Ishikawa (cell line): ENCODE results near the gene CASP10.

Source experiments
- CEBPB ChIP-seq: IDR thresholded peaks from 2 replicates; pipeline ENCODE4 v1.6.1; 2012
- CREB1 ChIP-seq: IDR thresholded peaks from 2 replicates; pipeline ENCODE4 v1.6.1; 2012; ENCODE audit warnings: low read depth
- EGR1 ChIP-seq: IDR thresholded peaks from 2 replicates; pipeline ENCODE4 v1.6.1; 2012
- EP300 ChIP-seq: IDR thresholded peaks from 2 replicates; pipeline ENCODE4 v1.6.1; 2012; ENCODE audit warnings: borderline replicate concordance
- MAX ChIP-seq: IDR thresholded peaks from 2 replicates; pipeline ENCODE4 v1.6.1; 2012
- NFIC ChIP-seq: IDR thresholded peaks from 2 replicates; pipeline ENCODE4 v1.6.1; 2012
- RAD21 ChIP-seq: IDR thresholded peaks from 2 replicates; pipeline ENCODE4 v1.6.1; 2012; ENCODE audit warnings: low read depth
- REST ChIP-seq: IDR thresholded peaks from 2 replicates; pipeline ENCODE4 v1.6.1; 2012; ENCODE audit warnings: low read depth, mild to moderate bottlenecking
- TAF1 ChIP-seq: IDR thresholded peaks from 2 replicates; pipeline ENCODE4 v1.6.1; 2012; ENCODE audit warnings: low read depth, mild to moderate bottlenecking
- TCF12 ChIP-seq: IDR thresholded peaks from 2 replicates; pipeline ENCODE4 v1.6.1; 2012; ENCODE audit warnings: low read depth
- TEAD4 ChIP-seq: IDR thresholded peaks from 2 replicates; pipeline ENCODE4 v1.6.1; 2012
- USF1 ChIP-seq: IDR thresholded peaks from 2 replicates; pipeline ENCODE4 v1.6.1; 2012
- YY1 ChIP-seq: IDR thresholded peaks from 2 replicates; pipeline ENCODE4 v1.6.1; 2012; ENCODE audit warnings: low read depth
- ZBTB7A ChIP-seq: IDR thresholded peaks from 2 replicates; pipeline ENCODE4 v1.6.1; 2012; ENCODE audit warnings: low read depth

GRCh38 chr2:201233192-201233811 lies 50.4 kb downstream of the CASP10 start:
- 0 out of 2 replicates have a peak, but pooled peaks have one; percentile 31 for TF ChIP-seq YY1
- peak; percentile 76 for TF ChIP-seq MAX
- no peak for TF ChIP-seq ZBTB7A
- TF ChIP-seq USF1, result peak; percentile 85
- TF ChIP-seq TAF1, result peak; percentile 16; the same call in 1 of the 2 replicates
- no peak for TF ChIP-seq CEBPB
- TF ChIP-seq NFIC, result no peak
- TF ChIP-seq EGR1, result no peak
- TF ChIP-seq EP300, result no peak
- TF ChIP-seq RAD21, result no peak; the same call in 1 of the 2 replicates
- TF ChIP-seq REST, result no peak
- TF ChIP-seq TEAD4, result no peak
- no peak for TF ChIP-seq CREB1
- no peak for TF ChIP-seq TCF12
